HL-60 (cell line): ENCODE results near the gene MARK2.
A peak's percentile ranks its signal among the peaks of the same experiment; 100 is the strongest.

ENCODE experiments used
- CTCF ChIP-seq: IDR thresholded peaks from one replicate; pipeline ENCODE4 v1.5.1; 2011; ENCODE audit warnings: low read length, control low read depth, inconsistent platforms; ENCODE audit not compliant: insufficient read depth
- POLR2AphosphoS5 ChIP-seq: IDR thresholded peaks from 2 replicates; pipeline ENCODE4 v1.6.1; 2012; ENCODE audit warnings: low read depth
- SPI1 ChIP-seq: IDR thresholded peaks from 2 replicates; pipeline ENCODE4 v1.6.1; 2012; ENCODE audit warnings: low read depth, mild to moderate bottlenecking, borderline replicate concordance

GRCh38 chr11:63837027-63837688 is 1.8 kb upstream of the MARK2 start:
- TF ChIP-seq SPI1, result no peak
- peak; percentile 88 for TF ChIP-seq CTCF
- TF ChIP-seq POLR2AphosphoS5, result no peak
